GM19239 (cell line): ENCODE measurements around the gene ANKRD30A.
"Not testable (repeated sequence)": the region's sequence is repeated elsewhere in the genome, so short reads cannot be mapped to it uniquely, and the experiment has no call there.

Source experiments
- DNase-seq: peaks from one replicate; pipeline ENCODE4 v3.0.0; 2011; ENCODE audit warnings: low spot score; ENCODE audit not compliant: insufficient read length
- FAIRE-seq: peaks from 2 replicates; lab custom pipeline; 2011; peaks lifted over from hg19 to GRCh38; lab: Jason Lieb, UNC

The ANKRD30A gene

DNA sequence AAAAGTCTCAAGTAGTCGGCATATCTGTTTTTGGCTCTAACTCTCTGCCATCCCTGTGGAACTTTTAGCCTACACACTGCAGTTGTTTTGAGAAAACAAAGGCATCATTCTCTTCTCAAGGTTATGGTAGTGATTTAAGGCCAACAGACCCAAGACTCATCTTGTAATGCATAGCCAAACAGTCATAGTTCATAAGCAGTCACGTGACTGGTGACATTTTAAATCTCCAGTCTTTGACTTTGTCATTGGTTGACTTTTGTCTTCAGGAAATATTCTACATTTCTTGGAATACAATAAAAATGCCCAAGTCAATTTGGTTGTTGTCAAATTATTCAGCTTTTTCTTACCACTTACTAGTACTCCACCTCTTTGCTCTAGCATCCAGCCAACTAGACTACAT lies 114.8 kb downstream of the ANKRD30A start:
- FAIRE-seq (no peak), DNase-seq (no peak)

GRCh38 chr10:37246637-37247036 lies 121.2 kb downstream of the ANKRD30A start:
- no peak for DNase-seq
- FAIRE-seq, result no peak

DNA sequence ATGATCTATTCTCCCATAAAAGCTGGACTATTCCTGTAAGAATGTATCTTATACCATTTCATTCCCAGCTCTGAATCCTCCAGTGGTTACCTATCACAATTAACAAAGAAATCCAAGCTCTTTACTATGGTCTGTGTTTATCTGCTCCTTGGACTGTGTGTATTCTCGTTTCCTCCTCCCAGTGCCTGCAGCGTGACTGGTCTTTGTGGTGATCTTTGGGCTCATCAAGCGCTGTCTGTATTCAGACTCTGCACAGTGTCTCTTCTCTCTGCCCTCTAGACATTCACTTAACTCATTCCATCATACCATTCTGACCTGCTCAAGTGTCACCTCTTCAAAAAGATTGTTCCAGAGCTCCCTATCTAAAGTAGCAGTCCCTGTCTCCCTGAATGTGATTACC lies 130.4 kb downstream of the ANKRD30A start:
- not testable (repeated sequence) for FAIRE-seq, DNase-seq

- FAIRE-seq (no peak), DNase-seq (no peak)
Measured at GRCh38 chr10:37263304-37263703, 137.9 kb downstream of the ANKRD30A start.

DNA sequence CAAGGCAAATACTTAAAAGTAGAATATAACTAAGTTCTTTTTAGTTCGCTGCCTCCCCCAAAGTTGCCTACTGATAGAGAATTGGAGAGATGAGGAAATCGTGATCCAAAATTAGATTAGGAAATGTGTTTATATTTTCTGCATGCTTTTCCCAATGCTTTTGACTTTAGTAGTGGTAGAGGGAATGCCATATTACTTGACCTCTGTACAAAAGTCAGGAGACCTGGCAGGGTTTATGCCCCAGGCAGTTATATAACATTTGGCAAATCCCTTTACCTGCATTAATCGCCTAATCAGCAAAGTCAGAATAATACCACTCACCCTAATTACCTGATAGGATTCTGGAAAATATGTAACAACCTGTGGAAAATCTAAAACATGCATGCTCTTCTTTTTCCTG lies 142.9 kb downstream of the ANKRD30A start:
- no peak for FAIRE-seq

GRCh38 chr10:37269554-37270256 lies 144.3 kb downstream of the ANKRD30A start:
- FAIRE-seq (no peak), DNase-seq (no peak)

More for the DNA sequence above, 142.9 kb downstream of the ANKRD30A start:
- DNase-seq, result no peak

- DNase-seq, result no peak
- no peak for FAIRE-seq
Measured at GRCh38 chr10:37275216-37275777, 149.9 kb downstream of the ANKRD30A start.

DNA sequence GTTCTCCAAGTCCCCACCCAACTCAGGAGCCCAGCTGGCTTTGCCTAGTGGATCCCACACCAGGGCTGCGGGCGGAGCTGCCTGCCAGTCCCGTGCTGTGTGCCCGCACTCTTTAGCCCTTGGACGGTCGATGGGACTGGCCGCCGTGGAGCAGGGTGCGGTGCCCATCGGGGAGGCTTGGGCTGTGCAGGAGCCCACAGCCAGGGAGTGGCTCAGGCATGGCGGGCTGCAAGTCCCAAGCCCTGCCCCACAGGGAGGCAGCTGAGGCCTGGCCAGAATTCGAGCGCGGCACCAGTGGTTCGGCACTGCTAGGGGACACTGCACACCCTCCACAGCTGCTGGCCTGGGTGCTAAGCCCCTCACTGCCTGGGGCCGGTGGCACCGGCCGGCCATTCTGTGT lies 159.7 kb downstream of the ANKRD30A start:
- FAIRE-seq, result no peak

DNA sequence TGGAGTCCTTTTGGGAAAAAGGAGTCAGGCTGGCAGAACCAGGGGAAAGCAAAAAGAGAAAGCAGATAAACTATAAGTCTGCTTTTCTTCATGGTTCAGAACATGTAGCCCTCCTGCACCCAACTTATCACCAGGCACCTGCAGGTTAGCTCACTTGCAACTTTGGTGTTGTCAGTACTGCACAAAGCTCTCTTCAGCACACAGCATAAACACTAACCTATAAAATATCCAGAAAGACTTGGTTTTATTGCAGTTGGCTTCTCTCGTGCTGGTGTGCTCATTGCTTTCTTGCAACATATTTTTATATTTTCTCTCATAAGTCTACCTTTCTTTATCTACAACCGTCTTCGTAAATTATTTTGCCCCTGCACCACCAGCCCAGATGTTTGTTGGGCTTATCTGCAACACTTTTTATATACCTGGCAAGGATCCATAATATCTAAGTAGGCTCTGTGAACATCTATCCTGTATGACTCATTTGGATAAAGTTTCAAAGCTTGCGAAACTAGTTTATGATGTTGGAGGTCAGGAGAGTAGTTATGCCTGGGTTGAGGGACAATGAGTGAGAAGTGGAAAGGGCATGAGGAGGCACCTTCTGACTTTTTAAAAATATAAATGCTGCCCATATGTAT lies 164.6 kb downstream of the ANKRD30A start:
- DNase-seq (no peak), FAIRE-seq (no peak)

More for the DNA sequence above, 159.7 kb downstream of the ANKRD30A start:
- no peak for DNase-seq

DNA sequence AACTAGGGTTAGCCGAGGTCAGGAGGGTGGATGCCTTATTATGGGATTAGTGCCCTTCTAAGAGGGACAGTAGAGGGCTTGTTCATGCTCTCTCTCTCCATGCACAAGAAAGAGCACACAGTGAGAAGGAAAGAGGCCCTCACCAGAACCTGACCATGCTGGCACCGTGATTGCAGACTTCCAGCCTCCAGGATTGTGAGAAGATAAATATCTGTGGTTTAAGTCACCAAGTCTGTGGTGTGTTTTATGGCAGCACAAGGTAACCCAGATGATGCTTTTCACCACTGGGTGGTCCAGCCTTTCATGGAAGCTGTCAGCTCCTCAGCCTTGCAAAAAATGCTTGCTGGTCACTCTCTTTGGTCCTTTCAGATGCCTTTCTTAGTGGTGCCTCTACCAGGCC lies 175.9 kb downstream of the ANKRD30A start:
- DNase-seq (no peak), FAIRE-seq (no peak)

DNA sequence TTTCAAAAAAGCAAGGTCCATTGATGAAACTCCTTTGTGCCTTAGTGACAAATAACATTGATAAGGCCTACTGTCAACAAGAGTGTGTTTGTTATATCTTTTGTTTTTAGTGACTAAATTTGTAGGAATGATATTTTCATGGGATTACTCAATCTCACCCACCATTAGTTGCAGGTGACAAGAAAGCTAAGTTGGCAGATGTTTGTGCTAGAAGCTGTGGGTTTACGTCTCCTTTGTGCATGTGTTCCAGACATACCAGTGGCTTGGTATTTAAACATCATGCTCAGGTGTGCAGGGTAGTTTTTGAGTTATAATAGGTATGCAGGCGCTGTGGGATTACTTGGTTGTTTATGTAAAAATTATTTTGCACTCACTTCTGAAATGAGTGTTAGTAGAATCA lies 178.6 kb downstream of the ANKRD30A start:
- DNase-seq (no peak), FAIRE-seq (no peak)

DNA sequence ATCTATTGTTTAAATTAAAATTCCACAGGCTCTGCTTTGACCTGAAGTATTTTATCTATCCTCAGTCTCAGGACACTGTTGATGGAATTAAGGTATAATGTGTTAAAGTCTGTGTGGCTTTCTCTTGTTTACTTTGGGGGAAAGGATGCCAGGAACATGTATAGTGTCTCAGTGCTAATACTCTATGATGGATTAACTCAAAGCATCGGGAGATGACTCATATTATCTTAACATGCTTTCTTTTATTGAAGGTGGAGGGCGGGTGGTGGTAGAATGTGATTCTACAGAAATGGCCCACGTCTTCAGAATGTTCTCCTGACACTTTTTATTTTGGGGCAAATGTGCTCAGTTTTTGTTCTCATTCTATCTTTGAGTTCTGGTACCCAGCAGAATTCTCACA lies 189.0 kb downstream of the ANKRD30A start:
- FAIRE-seq (no peak), DNase-seq (no peak)

- DNase-seq, result no peak
- FAIRE-seq, result no peak
Measured at GRCh38 chr10:37314862-37315261, 189.5 kb downstream of the ANKRD30A start.

GRCh38 chr10:37344413-37344812 lies 219.0 kb downstream of the ANKRD30A start:
- DNase-seq (no peak), FAIRE-seq (no peak)

- FAIRE-seq (no peak), DNase-seq (no peak)
Measured at GRCh38 chr10:37379991-37380390, 254.6 kb downstream of the ANKRD30A start.

- FAIRE-seq, result no peak
- DNase-seq, result no peak
Measured at GRCh38 chr10:37381271-37381670, 255.9 kb downstream of the ANKRD30A start.

- no peak for FAIRE-seq
- DNase-seq, result no peak
Measured at GRCh38 chr10:37384923-37385322, 259.5 kb downstream of the ANKRD30A start.

GRCh38 chr10:37390926-37391325 lies 265.5 kb downstream of the ANKRD30A start:
- no peak for DNase-seq
- no peak for FAIRE-seq

DNA sequence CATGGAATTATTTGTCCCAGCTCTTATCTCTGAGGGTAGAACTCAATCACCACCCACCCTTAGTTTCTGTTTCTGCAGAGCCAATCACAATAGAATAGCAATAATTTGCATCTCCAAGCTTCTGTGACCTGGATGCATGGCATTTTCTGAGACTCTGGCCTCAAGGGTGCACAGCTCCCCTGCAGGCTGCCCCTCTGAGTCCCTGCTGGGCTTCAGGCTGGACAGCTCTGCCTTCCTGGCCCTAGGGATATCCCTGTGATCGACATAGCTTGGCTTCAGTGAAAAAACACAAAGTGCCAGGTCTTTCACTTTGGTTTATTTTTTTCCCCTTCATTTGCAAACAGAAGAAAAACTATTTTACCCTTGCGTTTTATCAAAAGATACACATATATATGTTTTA lies 275.4 kb downstream of the ANKRD30A start:
- not testable (repeated sequence) for FAIRE-seq, DNase-seq

DNA sequence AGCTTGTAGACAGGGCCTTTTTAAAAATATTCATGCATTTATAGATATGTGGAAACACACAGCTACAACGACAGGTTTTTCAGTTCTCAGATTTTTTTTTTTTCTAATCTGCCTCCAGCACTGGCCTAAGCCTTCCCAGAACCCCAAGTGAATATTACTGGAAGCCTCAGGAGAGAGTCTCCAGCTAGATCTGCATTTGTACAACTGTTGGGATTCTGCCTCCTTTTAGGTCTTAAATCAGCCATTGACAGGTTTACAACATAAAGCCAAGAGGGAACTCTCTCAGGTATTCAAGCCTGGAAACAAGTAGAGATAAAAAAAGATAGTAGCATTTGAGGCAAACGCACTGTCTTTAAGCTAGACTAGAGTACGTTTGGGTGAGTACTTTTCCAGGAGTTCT lies 275.8 kb downstream of the ANKRD30A start:
- no peak for FAIRE-seq

GRCh38 chr10:37403776-37404175 lies 278.4 kb downstream of the ANKRD30A start:
- no peak for FAIRE-seq
- no peak for DNase-seq

More for the DNA sequence above, 275.8 kb downstream of the ANKRD30A start:
- no peak for DNase-seq
